Measurements from ENCODE around the gene HSF4. TPM values are rescaled to one million over a fixed set of nuclear protein-coding genes. Genes with fewer than 3 reads are reported as not detected.
A peak's percentile ranks its signal among the peaks of the same experiment; 100 is the strongest.

The HSF4 gene
- total RNA-seq, 2 experiments from 2014 or later: 8.1 to 17.0 TPM

DNA sequence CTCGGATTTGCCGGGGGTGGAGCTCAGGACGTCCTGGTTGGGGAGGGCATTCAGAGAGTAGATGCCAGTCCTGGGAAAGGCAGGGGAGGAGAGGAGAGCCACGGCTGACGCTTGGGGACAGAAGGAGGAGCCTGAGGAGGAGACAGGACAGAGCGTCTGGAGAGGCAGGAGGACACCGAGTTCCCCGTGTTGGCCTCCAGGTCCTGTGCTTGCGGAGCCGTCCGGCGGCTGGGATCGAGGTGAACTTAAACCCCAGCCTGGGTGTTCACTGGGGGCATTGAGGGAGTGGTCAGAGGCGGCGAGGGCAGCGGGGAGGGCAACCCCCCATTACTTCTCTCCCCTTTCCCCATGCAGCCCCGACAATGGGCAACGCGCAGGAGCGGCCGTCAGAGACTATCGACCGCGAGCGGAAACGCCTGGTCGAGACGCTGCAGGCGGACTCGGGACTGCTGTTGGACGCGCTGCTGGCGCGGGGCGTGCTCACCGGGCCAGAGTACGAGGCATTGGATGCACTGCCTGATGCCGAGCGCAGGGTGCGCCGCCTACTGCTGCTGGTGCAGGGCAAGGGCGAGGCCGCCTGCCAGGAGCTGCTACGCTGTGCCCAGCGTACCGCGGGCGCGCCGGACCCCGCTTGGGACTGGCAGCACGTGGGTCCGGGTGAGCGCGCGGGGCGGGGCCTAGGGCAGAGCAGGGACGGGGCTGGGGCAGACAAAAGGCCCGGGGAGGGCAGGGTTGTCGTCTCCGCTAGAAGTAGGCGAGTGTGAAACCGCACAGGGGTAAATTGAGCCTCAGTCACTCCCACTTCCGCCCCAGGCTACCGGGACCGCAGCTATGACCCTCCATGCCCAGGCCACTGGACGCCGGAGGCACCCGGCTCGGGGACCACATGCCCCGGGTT, 9.5 kb downstream of the HSF4 start:
- no peaks in the 10 kb centered on the region for H3K36me3 ChIP-seq (ENCODE audit: insufficient read depth, low read length)
- peak; percentile 35 for DNase-seq (ENCODE audit: low spot score)
- no peaks in the 10 kb centered on the region for H4K20me1 ChIP-seq (ENCODE audit: insufficient read depth, low read length)
- no peaks in the 10 kb centered on the region for H3K79me2 ChIP-seq (ENCODE audit: insufficient read depth, low read depth, low read length)
- no peak overlapping the region for H3K27ac ChIP-seq (ENCODE audit: low read depth, low read length, poor library complexity, severe bottlenecking)
- TF ChIP-seq, protein P1, sequence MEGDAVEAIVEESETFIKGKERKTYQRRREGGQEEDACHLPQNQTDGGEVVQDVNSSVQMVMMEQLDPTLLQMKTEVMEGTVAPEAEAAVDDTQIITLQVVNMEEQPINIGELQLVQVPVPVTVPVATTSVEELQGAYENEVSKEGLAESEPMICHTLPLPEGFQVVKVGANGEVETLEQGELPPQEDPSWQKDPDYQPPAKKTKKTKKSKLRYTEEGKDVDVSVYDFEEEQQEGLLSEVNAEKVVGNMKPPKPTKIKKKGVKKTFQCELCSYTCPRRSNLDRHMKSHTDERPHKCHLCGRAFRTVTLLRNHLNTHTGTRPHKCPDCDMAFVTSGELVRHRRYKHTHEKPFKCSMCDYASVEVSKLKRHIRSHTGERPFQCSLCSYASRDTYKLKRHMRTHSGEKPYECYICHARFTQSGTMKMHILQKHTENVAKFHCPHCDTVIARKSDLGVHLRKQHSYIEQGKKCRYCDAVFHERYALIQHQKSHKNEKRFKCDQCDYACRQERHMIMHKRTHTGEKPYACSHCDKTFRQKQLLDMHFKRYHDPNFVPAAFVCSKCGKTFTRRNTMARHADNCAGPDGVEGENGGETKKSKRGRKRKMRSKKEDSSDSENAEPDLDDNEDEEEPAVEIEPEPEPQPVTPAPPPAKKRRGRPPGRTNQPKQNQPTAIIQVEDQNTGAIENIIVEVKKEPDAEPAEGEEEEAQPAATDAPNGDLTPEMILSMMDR (conservative IDR thresholded peaks at IDR 0.05; ENCODE audit: low read length): 0 out of 2 replicates have a peak, but pooled peaks have one; percentile 10
- no peak for TF ChIP-seq EZH2phosphoT487 (IDR thresholded peaks at IDR 0.05; ENCODE audit: borderline replicate concordance, low read depth, low read length)
- POLR2A ChIA-PET: interaction anchor here (0.6 to 1.0 kb wide), 2 partner anchors 119 to 221 kb away, joined by 4 to 6 read pairs; no protein-coding TSS in a partner anchor
- H3K9me3 ChIP-seq (ENCODE audit: low read length): no peaks in the 10 kb centered on the region
- H2AFZ ChIP-seq (ENCODE audit: low read length): no peak overlapping the region
- no TSS peak for BruUV-seq (replicated peaks)
- CTCF ChIA-PET (ENCODE audit: unreplicated experiment): no interaction called here
- H3K4me1 ChIP-seq (ENCODE audit: insufficient read depth, low read length, poor library complexity, severe bottlenecking): peaks cover 32% of the 10 kb centered on the region
- no peaks in the 10 kb centered on the region for H3K9me2 ChIP-seq (ENCODE audit: insufficient read depth, low read length)
- H3K4me3 ChIP-seq (ENCODE audit: low read depth, low read length, poor library complexity, severe bottlenecking): peak overlapping the region; percentile 31
- intact Hi-C loops (cut with micrococcal nuclease; ENCODE audit: unreplicated experiment): no loop called here
- peak overlapping the region; percentile 65 for H3K4me2 ChIP-seq (ENCODE audit: low read length)

GRCh38 chr16:67174706-67175231, 10.2 kb downstream of the HSF4 start:
- no peak for TF ChIP-seq EZH2phosphoT487 (IDR thresholded peaks at IDR 0.05; ENCODE audit: borderline replicate concordance, low read depth, low read length)
- TF ChIP-seq, protein P1 (conservative IDR thresholded peaks at IDR 0.05; ENCODE audit: low read length): no peak
- no peaks in the 10 kb centered on the region for H3K9me3 ChIP-seq (ENCODE audit: low read length)
- H3K79me2 ChIP-seq (ENCODE audit: insufficient read depth, low read depth, low read length): no peaks in the 10 kb centered on the region
- H3K9me2 ChIP-seq (ENCODE audit: insufficient read depth, low read length): no peaks in the 10 kb centered on the region
- peaks cover 32% of the 10 kb centered on the region for H3K4me1 ChIP-seq (ENCODE audit: insufficient read depth, low read length, poor library complexity, severe bottlenecking)
- intact Hi-C loops (cut with micrococcal nuclease; ENCODE audit: unreplicated experiment): no loop called here
- ChIA-PET POLR2A (interaction anchor here (0.7 to 1.0 kb wide), 2 partner anchors 14 to 222 kb away, joined by 3 to 4 read pairs; no protein-coding TSS in a partner anchor), CTCF (ENCODE audit: unreplicated experiment) (no interaction called here)
- no peaks in the 10 kb centered on the region for H4K20me1 ChIP-seq (ENCODE audit: insufficient read depth, low read length)
- no peaks in the 10 kb centered on the region for H3K36me3 ChIP-seq (ENCODE audit: insufficient read depth, low read length)
- H3K27ac ChIP-seq (ENCODE audit: low read depth, low read length, poor library complexity, severe bottlenecking): no peak overlapping the region
- no peak overlapping the region for H2AFZ ChIP-seq (ENCODE audit: low read length)
- BruUV-seq (replicated peaks): no TSS peak
- H3K4me3 ChIP-seq (ENCODE audit: low read depth, low read length, poor library complexity, severe bottlenecking): no peak overlapping the region
- peak overlapping the region; percentile 65 for H3K4me2 ChIP-seq (ENCODE audit: low read length)
- DNase-seq (ENCODE audit: low spot score): no peak
